ENCODE results near the gene RAMP2. TPM values are rescaled to one million over a fixed set of nuclear protein-coding genes. Genes with fewer than 3 reads are reported as not detected.
A peak's percentile ranks its signal among the peaks of the same experiment; 100 is the strongest.

Gene RAMP2
- total RNA-seq, 1 experiment from 2014 or later = not detected

- Histone ChIP-seq H3F3A (ENCODE audit: low read length, unreplicated experiment) (no peaks in the 10 kb centered on the region), H3K4me3 (ENCODE audit: low read length) (peak within 1 kb of the TSS; percentile 99), H3K9me3 (ENCODE audit: low read length) (no peaks in the 10 kb centered on the region), H3K9me2 (replicated peaks; ENCODE audit: low read length) (no peaks in the 10 kb centered on the region), H3K27ac (ENCODE audit: low read length) (peak within 1 kb of the TSS; percentile 89), H2AFZ (ENCODE audit: low read length) (peak within 1 kb of the TSS; percentile 69), H3K4me1 (ENCODE audit: insufficient read depth, low read length) (peaks cover 32% of the 10 kb centered on the region), H3K9ac (ENCODE audit: low read length) (peak within 1 kb of the TSS; percentile 90), H3K27me3 (ENCODE audit: low read length) (no peaks in the 10 kb centered on the region), H3K36me3 (ENCODE audit: low read depth, low read length) (peaks cover 8% of the 10 kb centered on the region), H4K20me1 (ENCODE audit: low read length) (no peaks in the 10 kb centered on the region), H3K79me2 (ENCODE audit: low read length) (peaks cover 53% of the 10 kb centered on the region), H3K4me2 (ENCODE audit: low read length) (peak within 1 kb of the TSS; percentile 93)
- peak; percentile 76 for ATAC-seq
- CTCF ChIA-PET = interaction anchor here (0.6 to 1.1 kb wide), 4 partner anchors 17 to 218 kb away, joined by 3 to 4 read pairs (median 3); partner anchors contain the start of gene RPL27
- DNase-seq = peak; percentile 81
- intact Hi-C loops (cut with micrococcal nuclease) = loop anchor here (5.0 kb wide), 1 partner anchor 42 kb away; the partner anchor contains the start of gene BECN1
- POLR2A ChIA-PET (ENCODE audit: unreplicated experiment) = interaction anchor here (0.6 kb wide), 3 partner anchors 17 to 162 kb away, joined by 4 to 9 read pairs (median 6); no protein-coding TSS in a partner anchor
- TF ChIP-seq EZH2 (IDR thresholded peaks at IDR 0.05; ENCODE audit: low read length, unreplicated experiment) (no peak), CTCF (conservative IDR thresholded peaks at IDR 0.05; ENCODE audit: low read depth, low read length) (no peak), EZH2phosphoT487 (IDR thresholded peaks at IDR 0.05; ENCODE audit: borderline replicate concordance, low read length) (no peak)
- BruUV-seq (replicated peaks) = TSS peak; percentile 62
Observed at GRCh38 chr17:42779936-42780850, 19.2 kb downstream of the RAMP2 start, which contains the start of gene WNK4. Gene WNK4 (plus strand): TSS chr17:42780610. CDS start chr17:42780699, 89 bp downstream.

GRCh38 chr17:42780851-42781638, 20.0 kb downstream of the RAMP2 start:
- no peaks in the 10 kb centered on the region for H3F3A ChIP-seq (ENCODE audit: low read length, unreplicated experiment)
- H3K27ac ChIP-seq (ENCODE audit: low read length) = peak overlapping the region; percentile 89
- H2AFZ ChIP-seq (ENCODE audit: low read length) = 0 out of 2 replicates have a peak overlapping the region, but pooled peaks have one; percentile 42
- peaks cover 53% of the 10 kb centered on the region for H3K79me2 ChIP-seq (ENCODE audit: low read length)
- peaks cover 32% of the 10 kb centered on the region for H3K4me1 ChIP-seq (ENCODE audit: insufficient read depth, low read length)
- TF ChIP-seq EZH2 (IDR thresholded peaks at IDR 0.05; ENCODE audit: low read length, unreplicated experiment) = no peak
- no peak for TF ChIP-seq CTCF (conservative IDR thresholded peaks at IDR 0.05; ENCODE audit: low read depth, low read length)
- no peak for TF ChIP-seq EZH2phosphoT487 (IDR thresholded peaks at IDR 0.05; ENCODE audit: borderline replicate concordance, low read length)
- no peak for DNase-seq
- H3K9me2 ChIP-seq (replicated peaks; ENCODE audit: low read length) = no peaks in the 10 kb centered on the region
- no peak for ATAC-seq
- POLR2A ChIA-PET (ENCODE audit: unreplicated experiment) = interaction anchor here (0.6 to 0.7 kb wide), 2 partner anchors 8 to 16 kb away, joined by 4 to 8 read pairs; partner anchors contain the start of gene VPS25
- CTCF ChIA-PET = no interaction called here
- intact Hi-C loops (cut with micrococcal nuclease) = loop anchor here (5.0 kb wide), 1 partner anchor 41 kb away; the partner anchor contains the start of gene BECN1
- peaks cover 13% of the 10 kb centered on the region for H3K36me3 ChIP-seq (ENCODE audit: low read depth, low read length)
- H3K4me3 ChIP-seq (ENCODE audit: low read length) = peak overlapping the region; percentile 99
- H3K9me3 ChIP-seq (ENCODE audit: low read length) = no peaks in the 10 kb centered on the region
- H3K9ac ChIP-seq (ENCODE audit: low read length) = peak overlapping the region; percentile 90
- H4K20me1 ChIP-seq (ENCODE audit: low read length) = no peaks in the 10 kb centered on the region
- H3K4me2 ChIP-seq (ENCODE audit: low read length) = peak overlapping the region; percentile 93
- H3K27me3 ChIP-seq (ENCODE audit: low read length) = no peaks in the 10 kb centered on the region
- TSS peak; percentile 36 for BruUV-seq (replicated peaks)

Measured in PC-3 (cell line).